ENCODE results near the gene QSOX2. TPM values are rescaled to one million over a fixed set of nuclear protein-coding genes. Genes with fewer than 3 reads are reported as not detected.

Gene QSOX2
- total RNA-seq, 1 donor, result 7.1 TPM

GRCh38 chr9:136281421-136282271 is 36.0 kb upstream of the QSOX2 start:
- DNase-seq (ENCODE audit: low read depth), result no peak
- no peak for TF ChIP-seq CTCF (IDR thresholded peaks at IDR 0.05; ENCODE audit: insufficient read depth, low read length)
- H3K4me3 ChIP-seq (ENCODE audit: low read depth, low read length), result no peak overlapping the region

- DNase-seq (ENCODE audit: low read depth), result no peak
- H3K4me3 ChIP-seq (ENCODE audit: low read depth, low read length), result no peak overlapping the region
- TF ChIP-seq CTCF (IDR thresholded peaks at IDR 0.05; ENCODE audit: insufficient read depth, low read length), result no peak
Measured at GRCh38 chr9:136280535-136281315, 35.1 kb upstream of the QSOX2 start.

GRCh38 chr9:136279471-136279870 is 33.9 kb upstream of the QSOX2 start:
- DNase-seq (ENCODE audit: low read depth), result no peak
- no peak for TF ChIP-seq CTCF (IDR thresholded peaks at IDR 0.05; ENCODE audit: insufficient read depth, low read length)
- no peak overlapping the region for H3K4me3 ChIP-seq (ENCODE audit: low read depth, low read length)

GRCh38 chr9:136278894-136279293 is 33.3 kb upstream of the QSOX2 start:
- no peak overlapping the region for H3K4me3 ChIP-seq (ENCODE audit: low read depth, low read length)
- no peak for TF ChIP-seq CTCF (IDR thresholded peaks at IDR 0.05; ENCODE audit: insufficient read depth, low read length)
- no peak for DNase-seq (ENCODE audit: low read depth)

GRCh38 chr9:136278221-136278620 is 32.6 kb upstream of the QSOX2 start:
- no peak for DNase-seq (ENCODE audit: low read depth)
- H3K4me3 ChIP-seq (ENCODE audit: low read depth, low read length), result no peak overlapping the region
- no peak for TF ChIP-seq CTCF (IDR thresholded peaks at IDR 0.05; ENCODE audit: insufficient read depth, low read length)

- TF ChIP-seq CTCF (IDR thresholded peaks at IDR 0.05; ENCODE audit: insufficient read depth, low read length), result no peak
- H3K4me3 ChIP-seq (ENCODE audit: low read depth, low read length), result no peak overlapping the region
- no peak for DNase-seq (ENCODE audit: low read depth)
Measured at GRCh38 chr9:136277746-136278145, 32.1 kb upstream of the QSOX2 start.
